GM23338 (cell line): ENCODE results near the gene KCNJ3. TPM values are rescaled to one million over a fixed set of nuclear protein-coding genes. Genes with fewer than 3 reads are reported as not detected.

Experiments
- ATAC-seq: fragments of 200-7000 bp; cut with Tn5 transposase; 3 replicates; pipeline ENCODE4 v1.9.1; 2020
- DNase-seq: peaks from one replicate; pipeline ENCODE4 v3.0.0-alpha.2; 2015; ENCODE audit warnings: low spot score
- H2AFZ ChIP-seq: fragments of 200-600 bp; sonication (generic); 2 replicates; pipeline ENCODE4 v1.8.0; 2016; ENCODE audit warnings: antibody characterized with exemption, mild to moderate bottlenecking, moderate library complexity
- H3F3A ChIP-seq: fragments of 200-600 bp; sonication (generic); replicated peaks from 2 replicates; pipeline ENCODE4 v1.8.0; 2017; ENCODE audit warnings: antibody characterized with exemption, mixed run types, low read depth
- H3K27ac ChIP-seq: fragments of 200-600 bp; sonication (generic); 2 replicates; pipeline ENCODE4 v1.6.1; 2016; ENCODE audit warnings: low read depth
- H3K27me3 ChIP-seq: fragments of 200-600 bp; sonication (generic); 2 replicates; pipeline ENCODE4 v1.8.0; 2016; ENCODE audit warnings: mild to moderate bottlenecking, mixed run types, moderate library complexity; ENCODE audit not compliant: insufficient read depth
- H3K36me3 ChIP-seq: fragments of 200-600 bp; sonication (generic); 2 replicates; pipeline ENCODE4 v1.8.0; 2016; ENCODE audit warnings: mild to moderate bottlenecking; ENCODE audit not compliant: insufficient read depth
- H3K4me1 ChIP-seq: fragments of 200-600 bp; sonication (generic); 2 replicates; pipeline ENCODE4 v1.8.0; 2016; ENCODE audit warnings: mild to moderate bottlenecking, moderate library complexity; ENCODE audit not compliant: insufficient read depth
- H3K4me2 ChIP-seq: fragments of 200-600 bp; sonication (generic); 2 replicates; pipeline ENCODE4 v1.7.1; 2017; ENCODE audit warnings: mixed run types
- H3K4me3 ChIP-seq: fragments of 200-600 bp; sonication (generic); 2 replicates; pipeline ENCODE4 v1.6.1; 2016; ENCODE audit warnings: mixed run types
- H3K79me2 ChIP-seq: fragments of 200-600 bp; sonication (generic); replicated peaks from 2 replicates; pipeline ENCODE4 v1.8.0; 2017; ENCODE audit warnings: mild to moderate bottlenecking; ENCODE audit not compliant: insufficient read depth
- H3K9me2 ChIP-seq: fragments of 200-600 bp; sonication (generic); 2 replicates; pipeline ENCODE4 v1.8.0; 2017; ENCODE audit not compliant: insufficient read depth
- H4K20me1 ChIP-seq: fragments of 200-600 bp; sonication (generic); replicated peaks from 2 replicates; pipeline ENCODE4 v1.8.0; 2017; ENCODE audit warnings: mild to moderate bottlenecking; ENCODE audit not compliant: insufficient read depth
- H3K27ac Mint-ChIP-seq: 2 replicates; pipeline ENCODE4 v1.8.0; 2020; ENCODE audit warnings: inconsistent platforms, mild to moderate bottlenecking, moderate library complexity, mixed read lengths
- H3K27me3 Mint-ChIP-seq: 3 replicates; pipeline ENCODE4 v1.8.0; 2022; ENCODE audit warnings: low read depth, mild to moderate bottlenecking, moderate library complexity, mixed read lengths, inconsistent platforms; ENCODE audit not compliant: insufficient read depth, poor library complexity
- H3K36me3 Mint-ChIP-seq: 3 replicates; pipeline ENCODE4 v1.8.0; 2021; ENCODE audit warnings: low read depth, mild to moderate bottlenecking, inconsistent platforms, moderate library complexity, mixed read lengths
- H3K4me1 Mint-ChIP-seq: 3 replicates; pipeline ENCODE4 v1.8.0; 2020; ENCODE audit warnings: mild to moderate bottlenecking, inconsistent platforms, mixed read lengths
- H3K4me3 Mint-ChIP-seq: 3 replicates; pipeline ENCODE4 v1.8.0; 2021; ENCODE audit warnings: moderate library complexity, mild to moderate bottlenecking, inconsistent platforms, mixed read lengths
- H3K9me3 Mint-ChIP-seq: 3 replicates; pipeline ENCODE4 v1.8.0; 2020; ENCODE audit warnings: moderate library complexity, mild to moderate bottlenecking, inconsistent platforms, mixed read lengths
- CREB1 ChIP-seq: fragments of 250-450 bp; sonication (Bioruptor Pico); IDR thresholded peaks from 2 replicates; pipeline ENCODE4 v1.5.0; 2020; ENCODE audit warnings: low read depth, mild to moderate bottlenecking, moderate library complexity
- EZH2 ChIP-seq: fragments of 200-600 bp; sonication (generic); IDR thresholded peaks from one replicate; pipeline ENCODE4 v1.8.0; 2017; ENCODE audit warnings: antibody characterized with exemption, mild to moderate bottlenecking, low read depth; ENCODE audit not compliant: unreplicated experiment
- EZH2phosphoT487 ChIP-seq: fragments of 200-600 bp; sonication (generic); IDR thresholded peaks from one replicate; pipeline ENCODE4 v1.8.1; 2018; ENCODE audit warnings: antibody characterized with exemption; ENCODE audit not compliant: unreplicated experiment
- JUNB ChIP-seq: IDR thresholded peaks from one replicate; pipeline ENCODE4 v1.6.1; 2016; ENCODE audit warnings: antibody characterized with exemption; ENCODE audit not compliant: unreplicated experiment
- NANOG ChIP-seq: IDR thresholded peaks from 2 replicates; pipeline ENCODE4 v1.6.1; 2016; ENCODE audit warnings: antibody characterized with exemption, borderline replicate concordance
- POLR2AphosphoS5 ChIP-seq: IDR thresholded peaks from 2 replicates; pipeline ENCODE4 v1.6.1; 2016; ENCODE audit warnings: antibody characterized with exemption, low read depth
- STAT1 ChIP-seq: IDR thresholded peaks from one replicate; pipeline ENCODE4 v1.6.1; 2016; ENCODE audit warnings: antibody characterized with exemption; ENCODE audit not compliant: unreplicated experiment
- ZNF114 ChIP-seq: fragments of 250-450 bp; sonication (Bioruptor Pico); IDR thresholded peaks from 2 replicates; pipeline ENCODE4 v1.5.0; 2020; ENCODE audit warnings: mild to moderate bottlenecking, moderate library complexity
- ZNF331 ChIP-seq: fragments of 250-450 bp; sonication (Bioruptor Pico); IDR thresholded peaks from 2 replicates; pipeline ENCODE4 v1.5.0; 2020; ENCODE audit warnings: low read depth, mild to moderate bottlenecking, moderate library complexity
- polyA plus RNA-seq: library from polyadenylated mRNA; unstranded; fragments of >200 nt; fragmentation: Nextera tagmentation; extraction: Ambion mirVana; gene quantifications from 2 replicates; pipeline ENCODE4 v1.2.1, GENCODE V29; 2016
- total RNA-seq: library from RNA; depleted of rRNA; stranded (reverse); fragments of >200 nt; shearing (Covaris generic); gene quantifications from 2 replicates; pipeline ENCODE4 v1.2.3, GENCODE V29; 2014
- TF ChIP-seq, protein P1 (sequence below): IDR thresholded peaks from one replicate; pipeline ENCODE4 v1.6.1; 2018; ENCODE audit warnings: antibody characterized with exemption; ENCODE audit not compliant: unreplicated experiment
- TF ChIP-seq, protein P2 (sequence below): IDR thresholded peaks from 2 replicates; pipeline ENCODE4 v1.6.1; 2016; ENCODE audit warnings: antibody characterized with exemption
- TF ChIP-seq, protein P3 (sequence below): fragments of 250-450 bp; sonication (Bioruptor Pico); IDR thresholded peaks from 2 replicates; pipeline ENCODE4 v1.5.0; 2020; ENCODE audit warnings: mild to moderate bottlenecking, moderate library complexity
- TF ChIP-seq, protein P4 (sequence below), 2 experiments: fragments of 200-600 bp in 1 of 2; sonication (generic) in 1 of 2; conservative IDR thresholded peaks; 2 replicates each; pipeline versions ENCODE4 v1.5.1 to v1.6.1; 2016 to 2017; ENCODE audit warnings: antibody characterized with exemption in 2 of 2, low read depth in 2 of 2, mild to moderate bottlenecking in 2 of 2, moderate library complexity in 1 of 2

Gene KCNJ3
- total and polyA plus RNA-seq, 2 experiments from 2014 or later: 0.05 to 0.28 TPM

DNA sequence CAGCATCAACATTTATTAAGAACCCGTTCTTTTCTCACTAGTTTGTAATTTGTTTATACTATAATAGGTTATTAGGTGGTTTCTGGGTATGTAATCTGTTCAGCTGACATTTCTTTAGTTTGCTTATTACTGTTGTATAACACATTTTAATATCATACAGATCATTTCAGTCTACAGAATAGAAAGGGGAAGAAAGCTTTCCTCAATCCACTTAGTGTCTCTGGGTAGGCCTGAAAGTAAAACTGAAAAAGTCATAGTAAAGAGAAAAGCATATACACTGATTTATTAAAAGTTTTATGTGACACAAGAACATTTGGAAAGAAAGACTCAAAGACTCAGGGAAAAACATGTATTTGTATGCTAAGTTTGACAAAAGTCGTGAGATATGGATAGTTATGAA lies 16.8 kb upstream of the KCNJ3 start:
- Mint-ChIP-seq H3K36me3 (no peaks in the 10 kb centered on the region), H3K4me1 (peaks cover 3% of the 10 kb centered on the region; the same call in 1 of the 3 replicates), H3K4me3 (no peak overlapping the region), H3K9me3 (no peaks in the 10 kb centered on the region), H3K27me3 (no peaks in the 10 kb centered on the region), H3K27ac (no peak overlapping the region)
- no peak overlapping the region for H3K4me2 ChIP-seq
- ATAC-seq (no peak), DNase-seq (no peak)
- H3K4me3 ChIP-seq: no peak overlapping the region
- H3K36me3 ChIP-seq: no peaks in the 10 kb centered on the region
- H3K27ac ChIP-seq: no peak overlapping the region
- H3K79me2 ChIP-seq: no peaks in the 10 kb centered on the region
- H4K20me1 ChIP-seq: no peaks in the 10 kb centered on the region
- TF ChIP-seq POLR2AphosphoS5 (no peak), JUNB (no peak), STAT1 (no peak), ZNF331 (no peak), EZH2phosphoT487 (no peak), NANOG (no peak), EZH2 (no peak), CREB1 (no peak), ZNF114 (CRISPR knock-in tag) (no peak)
- TF ChIP-seq, protein P1, sequence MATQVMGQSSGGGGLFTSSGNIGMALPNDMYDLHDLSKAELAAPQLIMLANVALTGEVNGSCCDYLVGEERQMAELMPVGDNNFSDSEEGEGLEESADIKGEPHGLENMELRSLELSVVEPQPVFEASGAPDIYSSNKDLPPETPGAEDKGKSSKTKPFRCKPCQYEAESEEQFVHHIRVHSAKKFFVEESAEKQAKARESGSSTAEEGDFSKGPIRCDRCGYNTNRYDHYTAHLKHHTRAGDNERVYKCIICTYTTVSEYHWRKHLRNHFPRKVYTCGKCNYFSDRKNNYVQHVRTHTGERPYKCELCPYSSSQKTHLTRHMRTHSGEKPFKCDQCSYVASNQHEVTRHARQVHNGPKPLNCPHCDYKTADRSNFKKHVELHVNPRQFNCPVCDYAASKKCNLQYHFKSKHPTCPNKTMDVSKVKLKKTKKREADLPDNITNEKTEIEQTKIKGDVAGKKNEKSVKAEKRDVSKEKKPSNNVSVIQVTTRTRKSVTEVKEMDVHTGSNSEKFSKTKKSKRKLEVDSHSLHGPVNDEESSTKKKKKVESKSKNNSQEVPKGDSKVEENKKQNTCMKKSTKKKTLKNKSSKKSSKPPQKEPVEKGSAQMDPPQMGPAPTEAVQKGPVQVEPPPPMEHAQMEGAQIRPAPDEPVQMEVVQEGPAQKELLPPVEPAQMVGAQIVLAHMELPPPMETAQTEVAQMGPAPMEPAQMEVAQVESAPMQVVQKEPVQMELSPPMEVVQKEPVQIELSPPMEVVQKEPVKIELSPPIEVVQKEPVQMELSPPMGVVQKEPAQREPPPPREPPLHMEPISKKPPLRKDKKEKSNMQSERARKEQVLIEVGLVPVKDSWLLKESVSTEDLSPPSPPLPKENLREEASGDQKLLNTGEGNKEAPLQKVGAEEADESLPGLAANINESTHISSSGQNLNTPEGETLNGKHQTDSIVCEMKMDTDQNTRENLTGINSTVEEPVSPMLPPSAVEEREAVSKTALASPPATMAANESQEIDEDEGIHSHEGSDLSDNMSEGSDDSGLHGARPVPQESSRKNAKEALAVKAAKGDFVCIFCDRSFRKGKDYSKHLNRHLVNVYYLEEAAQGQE: no peak
- TF ChIP-seq, protein P2, sequence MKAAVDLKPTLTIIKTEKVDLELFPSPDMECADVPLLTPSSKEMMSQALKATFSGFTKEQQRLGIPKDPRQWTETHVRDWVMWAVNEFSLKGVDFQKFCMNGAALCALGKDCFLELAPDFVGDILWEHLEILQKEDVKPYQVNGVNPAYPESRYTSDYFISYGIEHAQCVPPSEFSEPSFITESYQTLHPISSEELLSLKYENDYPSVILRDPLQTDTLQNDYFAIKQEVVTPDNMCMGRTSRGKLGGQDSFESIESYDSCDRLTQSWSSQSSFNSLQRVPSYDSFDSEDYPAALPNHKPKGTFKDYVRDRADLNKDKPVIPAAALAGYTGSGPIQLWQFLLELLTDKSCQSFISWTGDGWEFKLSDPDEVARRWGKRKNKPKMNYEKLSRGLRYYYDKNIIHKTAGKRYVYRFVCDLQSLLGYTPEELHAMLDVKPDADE: no peak
- TF ChIP-seq, protein P3, sequence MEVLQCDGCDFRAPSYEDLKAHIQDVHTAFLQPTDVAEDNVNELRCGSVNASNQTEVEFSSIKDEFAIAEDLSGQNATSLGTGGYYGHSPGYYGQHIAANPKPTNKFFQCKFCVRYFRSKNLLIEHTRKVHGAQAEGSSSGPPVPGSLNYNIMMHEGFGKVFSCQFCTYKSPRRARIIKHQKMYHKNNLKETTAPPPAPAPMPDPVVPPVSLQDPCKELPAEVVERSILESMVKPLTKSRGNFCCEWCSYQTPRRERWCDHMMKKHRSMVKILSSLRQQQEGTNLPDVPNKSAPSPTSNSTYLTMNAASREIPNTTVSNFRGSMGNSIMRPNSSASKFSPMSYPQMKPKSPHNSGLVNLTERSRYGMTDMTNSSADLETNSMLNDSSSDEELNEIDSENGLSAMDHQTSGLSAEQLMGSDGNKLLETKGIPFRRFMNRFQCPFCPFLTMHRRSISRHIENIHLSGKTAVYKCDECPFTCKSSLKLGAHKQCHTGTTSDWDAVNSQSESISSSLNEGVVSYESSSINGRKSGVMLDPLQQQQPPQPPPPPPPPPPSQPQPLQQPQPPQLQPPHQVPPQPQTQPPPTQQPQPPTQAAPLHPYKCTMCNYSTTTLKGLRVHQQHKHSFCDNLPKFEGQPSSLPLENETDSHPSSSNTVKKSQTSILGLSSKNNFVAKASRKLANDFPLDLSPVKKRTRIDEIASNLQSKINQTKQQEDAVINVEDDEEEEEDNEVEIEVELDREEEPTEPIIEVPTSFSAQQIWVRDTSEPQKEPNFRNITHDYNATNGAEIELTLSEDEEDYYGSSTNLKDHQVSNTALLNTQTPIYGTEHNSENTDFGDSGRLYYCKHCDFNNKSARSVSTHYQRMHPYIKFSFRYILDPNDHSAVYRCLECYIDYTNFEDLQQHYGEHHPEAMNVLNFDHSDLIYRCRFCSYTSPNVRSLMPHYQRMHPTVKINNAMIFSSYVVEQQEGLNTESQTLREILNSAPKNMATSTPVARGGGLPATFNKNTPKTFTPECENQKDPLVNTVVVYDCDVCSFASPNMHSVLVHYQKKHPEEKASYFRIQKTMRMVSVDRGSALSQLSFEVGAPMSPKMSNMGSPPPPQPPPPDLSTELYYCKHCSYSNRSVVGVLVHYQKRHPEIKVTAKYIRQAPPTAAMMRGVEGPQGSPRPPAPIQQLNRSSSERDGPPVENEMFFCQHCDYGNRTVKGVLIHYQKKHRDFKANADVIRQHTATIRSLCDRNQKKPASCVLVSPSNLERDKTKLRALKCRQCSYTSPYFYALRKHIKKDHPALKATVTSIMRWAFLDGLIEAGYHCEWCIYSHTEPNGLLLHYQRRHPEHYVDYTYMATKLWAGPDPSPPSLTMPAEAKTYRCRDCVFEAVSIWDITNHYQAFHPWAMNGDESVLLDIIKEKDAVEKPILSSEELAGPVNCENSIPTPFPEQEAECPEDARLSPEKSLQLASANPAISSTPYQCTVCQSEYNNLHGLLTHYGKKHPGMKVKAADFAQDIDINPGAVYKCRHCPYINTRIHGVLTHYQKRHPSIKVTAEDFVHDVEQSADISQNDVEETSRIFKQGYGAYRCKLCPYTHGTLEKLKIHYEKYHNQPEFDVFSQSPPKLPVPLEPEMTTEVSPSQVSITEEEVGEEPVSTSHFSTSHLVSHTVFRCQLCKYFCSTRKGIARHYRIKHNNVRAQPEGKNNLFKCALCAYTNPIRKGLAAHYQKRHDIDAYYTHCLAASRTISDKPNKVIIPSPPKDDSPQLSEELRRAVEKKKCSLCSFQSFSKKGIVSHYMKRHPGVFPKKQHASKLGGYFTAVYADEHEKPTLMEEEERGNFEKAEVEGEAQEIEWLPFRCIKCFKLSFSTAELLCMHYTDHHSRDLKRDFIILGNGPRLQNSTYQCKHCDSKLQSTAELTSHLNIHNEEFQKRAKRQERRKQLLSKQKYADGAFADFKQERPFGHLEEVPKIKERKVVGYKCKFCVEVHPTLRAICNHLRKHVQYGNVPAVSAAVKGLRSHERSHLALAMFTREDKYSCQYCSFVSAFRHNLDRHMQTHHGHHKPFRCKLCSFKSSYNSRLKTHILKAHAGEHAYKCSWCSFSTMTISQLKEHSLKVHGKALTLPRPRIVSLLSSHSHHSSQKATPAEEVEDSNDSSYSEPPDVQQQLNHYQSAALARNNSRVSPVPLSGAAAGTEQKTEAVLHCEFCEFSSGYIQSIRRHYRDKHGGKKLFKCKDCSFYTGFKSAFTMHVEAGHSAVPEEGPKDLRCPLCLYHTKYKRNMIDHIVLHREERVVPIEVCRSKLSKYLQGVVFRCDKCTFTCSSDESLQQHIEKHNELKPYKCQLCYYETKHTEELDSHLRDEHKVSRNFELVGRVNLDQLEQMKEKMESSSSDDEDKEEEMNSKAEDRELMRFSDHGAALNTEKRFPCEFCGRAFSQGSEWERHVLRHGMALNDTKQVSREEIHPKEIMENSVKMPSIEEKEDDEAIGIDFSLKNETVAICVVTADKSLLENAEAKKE (CRISPR knock-in tag): no peak
- TF ChIP-seq, protein P4, sequence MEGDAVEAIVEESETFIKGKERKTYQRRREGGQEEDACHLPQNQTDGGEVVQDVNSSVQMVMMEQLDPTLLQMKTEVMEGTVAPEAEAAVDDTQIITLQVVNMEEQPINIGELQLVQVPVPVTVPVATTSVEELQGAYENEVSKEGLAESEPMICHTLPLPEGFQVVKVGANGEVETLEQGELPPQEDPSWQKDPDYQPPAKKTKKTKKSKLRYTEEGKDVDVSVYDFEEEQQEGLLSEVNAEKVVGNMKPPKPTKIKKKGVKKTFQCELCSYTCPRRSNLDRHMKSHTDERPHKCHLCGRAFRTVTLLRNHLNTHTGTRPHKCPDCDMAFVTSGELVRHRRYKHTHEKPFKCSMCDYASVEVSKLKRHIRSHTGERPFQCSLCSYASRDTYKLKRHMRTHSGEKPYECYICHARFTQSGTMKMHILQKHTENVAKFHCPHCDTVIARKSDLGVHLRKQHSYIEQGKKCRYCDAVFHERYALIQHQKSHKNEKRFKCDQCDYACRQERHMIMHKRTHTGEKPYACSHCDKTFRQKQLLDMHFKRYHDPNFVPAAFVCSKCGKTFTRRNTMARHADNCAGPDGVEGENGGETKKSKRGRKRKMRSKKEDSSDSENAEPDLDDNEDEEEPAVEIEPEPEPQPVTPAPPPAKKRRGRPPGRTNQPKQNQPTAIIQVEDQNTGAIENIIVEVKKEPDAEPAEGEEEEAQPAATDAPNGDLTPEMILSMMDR (conservative IDR thresholded peaks at IDR 0.05; ENCODE audit: low read depth in 2 of 2): no peak
- no peaks in the 10 kb centered on the region for H3K4me1 ChIP-seq
- H3K27me3 ChIP-seq: no peaks in the 10 kb centered on the region
- no peaks in the 10 kb centered on the region for H3F3A ChIP-seq
- H2AFZ ChIP-seq: no peak overlapping the region
- no peaks in the 10 kb centered on the region for H3K9me2 ChIP-seq
